Right lobe of liver (tissue), 6 donors: Measurements from ENCODE around the gene SHC2. TPM values are rescaled to one million over a fixed set of nuclear protein-coding genes. Genes with fewer than 3 reads are reported as not detected.

Source experiments
- ATAC-seq, 4 donors: fragments of 200-7000 bp; cut with Tn5 transposase; one replicate each; pipeline ENCODE4 v1.9.1; 2020; ENCODE audit warnings: mild to moderate bottlenecking in 4 of 4, moderate library complexity in 4 of 4
- DNase-seq, 3 donors: peaks; one replicate each; pipeline ENCODE4 v3.0.0-alpha.2; 2020
- H3K27ac ChIP-seq, 3 donors: fragments of 200-600 bp; one replicate each; pipeline ENCODE4 v1.8.0; 2022
- H3K27me3 ChIP-seq, 2 donors: fragments of 200-600 bp; one replicate each; pipeline ENCODE4 v1.8.0; 2022
- H3K36me3 ChIP-seq, 4 donors: fragments of 200-600 bp; sonication (generic) in 1 of 4; one replicate each; pipeline versions ENCODE4 v1.5.1 to v1.8.0; 2017 to 2022; ENCODE audit warnings: control low read depth in 1 of 4
- H3K4me1 ChIP-seq, 4 donors: fragments of 200-600 bp; sonication (generic) in 1 of 4; one replicate each; pipeline versions ENCODE4 v1.5.1 to v1.8.0; 2017 to 2022; ENCODE audit warnings: control low read depth in 1 of 4
- H3K4me3 ChIP-seq, 3 donors: fragments of 200-600 bp; one replicate each; pipeline ENCODE4 v1.8.0; 2022
- H3K9me3 ChIP-seq, 4 donors: fragments of 200-600 bp; sonication (generic) in 1 of 4; one replicate each; pipeline versions ENCODE4 v1.5.1 to v1.8.0; 2017 to 2022; ENCODE audit warnings: control low read depth in 1 of 4
- CTCF ChIP-seq, 4 donors: fragments of 200-600 bp in 3 of 4; fragments of 450-650 bp in 1 of 4; IDR thresholded peaks; one replicate each; pipeline versions ENCODE4 v1.5.1 to v1.8.0; 2016 to 2022; ENCODE audit warnings: antibody characterized with exemption in 4 of 4, mild to moderate bottlenecking in 2 of 4
- POLR2A ChIP-seq: fragments of 450-650 bp; IDR thresholded peaks from one replicate; pipeline ENCODE4 v1.6.1; 2017; ENCODE audit warnings: antibody characterized with exemption, mild to moderate bottlenecking
- WGBS: methylation state at CpG from one replicate; pipeline ENCODE4 v1.1.6; 2018; ENCODE audit warnings: low coverage, low lambda C conversion rate; ENCODE audit not compliant: insufficient coverage; ENCODE audit errors: missing lambda C conversion rate; 5-methylcytosine and 5-hydroxymethylcytosine counted together
- intact Hi-C, 2 donors: fragments of 100-400 bp; cut with DNase I; formaldehyde crosslinking; loops; one replicate each; pipeline versions ENCODE4 v1.11.2 to v1.14.1; 2022
- total RNA-seq, 6 experiments: library from RNA; depleted of rRNA in 2 of 6; stranded (reverse); fragments of >200 nt in 2 of 6; fragmentation: NEBNext Ultra II Directional in 3 of 6; extraction: Animal tissue kit (Norgen Biotek cat#: 25700) in 3 of 6; gene quantifications; one replicate each; pipeline versions ENCODE4 v1.1.0 to v1.2.4, GENCODE V29; 2016 to 2023
- donor health status: DM: no; HTN: yes; CAD: no.
- donor health status: DM: no; HTN: no; CAD: no.
- donor health status: DM: no; HTN: no; CAD: no.
- donor health status: DM: no; HTN: yes; CAD: no.
- donor health status: DM: no; HTN: yes; CAD: no.

The SHC2 gene
- total RNA-seq, 6 experiments from 2014 or later, result 48.4 to 69.9 (median 59.1) TPM

GRCh38 chr19:402786-403185 is 58.0 kb downstream of the SHC2 start:
- H3K4me3 ChIP-seq, result no peak overlapping the region
- TF ChIP-seq POLR2A, result no peak
- TF ChIP-seq CTCF (IDR thresholded peaks at IDR 0.05), result no peak
- H3K36me3 ChIP-seq, result no peaks in the 10 kb centered on the region
- WGBS, result 84% methylated on average over 4 of the region's 11 CpGs
- intact Hi-C loops, result no loop called here
- no peaks in the 10 kb centered on the region for H3K4me1 ChIP-seq
- DNase-seq (no peak), ATAC-seq (no peak)
- no peaks in the 10 kb centered on the region for H3K9me3 ChIP-seq
- no peak overlapping the region for H3K27ac ChIP-seq
- H3K27me3 ChIP-seq, result no peaks in the 10 kb centered on the region

- intact Hi-C loops, result no loop called here
- WGBS, result 13% methylated on average over 6 of the region's 38 CpGs
- DNase-seq (peak in 2 of 3 donors; percentile 7 to 44), ATAC-seq (no peak)
- H3K4me3 ChIP-seq, result no peak overlapping the region
- H3K27ac ChIP-seq, result no peak overlapping the region
- H3K9me3 ChIP-seq, result no peaks in the 10 kb centered on the region
- H3K27me3 ChIP-seq, result no peaks in the 10 kb centered on the region
- H3K4me1 ChIP-seq, result no peaks in the 10 kb centered on the region
- TF ChIP-seq CTCF (IDR thresholded peaks at IDR 0.05) (no peak), POLR2A (no peak)
- H3K36me3 ChIP-seq, result no peaks in the 10 kb centered on the region
Measured at GRCh38 chr19:401866-402511, 58.8 kb downstream of the SHC2 start.

- Histone ChIP-seq H3K4me3 (no peak overlapping the region), H3K9me3 (no peaks in the 10 kb centered on the region), H3K36me3 (no peaks in the 10 kb centered on the region), H3K4me1 (no peaks in the 10 kb centered on the region), H3K27me3 (no peaks in the 10 kb centered on the region), H3K27ac (no peak overlapping the region)
- peak; percentile 14 to 46 (median 38) for DNase-seq
- TF ChIP-seq CTCF (IDR thresholded peaks at IDR 0.05) (no peak), POLR2A (no peak)
- intact Hi-C loops, result no loop called here
- peak in 1 of 4 donors; percentile 20 for ATAC-seq
- WGBS, result 80% methylated on average over 12 of the region's 43 CpGs
Measured at GRCh38 chr19:400976-401865, 59.6 kb downstream of the SHC2 start.

- no peaks in the 10 kb centered on the region for H3K36me3 ChIP-seq
- DNase-seq, result no peak
- 29% methylated on average over 3 of the region's 9 CpGs for WGBS
- TF ChIP-seq CTCF (IDR thresholded peaks at IDR 0.05) (no peak), POLR2A (no peak)
- H3K9me3 ChIP-seq, result no peaks in the 10 kb centered on the region
- no peak overlapping the region for H3K4me3 ChIP-seq
- no peak overlapping the region for H3K27ac ChIP-seq
- intact Hi-C loops, result no loop called here
- no peaks in the 10 kb centered on the region for H3K4me1 ChIP-seq
- ATAC-seq, result no peak
- H3K27me3 ChIP-seq, result no peaks in the 10 kb centered on the region
Measured at GRCh38 chr19:399370-399769, 61.5 kb downstream of the SHC2 start.
